Measurements from ENCODE around the gene UIMC1.
"Not testable (repeated sequence)": the region's sequence is repeated elsewhere in the genome, so short reads cannot be mapped to it uniquely, and the experiment has no call there.

DNA sequence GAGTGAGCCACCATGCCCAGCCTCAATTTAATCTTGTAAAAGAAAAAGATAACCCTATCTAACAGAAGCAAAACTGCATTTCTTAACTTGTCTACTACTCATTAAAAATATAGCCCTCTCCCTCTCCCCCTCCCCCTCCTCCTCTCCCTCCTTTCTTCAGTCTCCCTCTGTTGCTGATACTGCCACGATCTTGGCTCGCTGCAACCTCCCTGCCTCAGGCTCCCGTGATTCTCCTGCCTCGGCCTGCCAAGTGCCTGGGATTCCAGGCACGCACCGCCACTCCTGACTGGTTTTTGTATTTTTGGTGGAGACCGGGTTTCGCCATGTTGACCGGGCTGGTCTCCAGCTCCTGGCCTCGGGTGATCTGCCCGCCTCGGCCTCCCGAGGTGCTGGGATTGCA, 23.5 kb downstream of the UIMC1 start:
- TF ChIP-seq, protein P1, sequence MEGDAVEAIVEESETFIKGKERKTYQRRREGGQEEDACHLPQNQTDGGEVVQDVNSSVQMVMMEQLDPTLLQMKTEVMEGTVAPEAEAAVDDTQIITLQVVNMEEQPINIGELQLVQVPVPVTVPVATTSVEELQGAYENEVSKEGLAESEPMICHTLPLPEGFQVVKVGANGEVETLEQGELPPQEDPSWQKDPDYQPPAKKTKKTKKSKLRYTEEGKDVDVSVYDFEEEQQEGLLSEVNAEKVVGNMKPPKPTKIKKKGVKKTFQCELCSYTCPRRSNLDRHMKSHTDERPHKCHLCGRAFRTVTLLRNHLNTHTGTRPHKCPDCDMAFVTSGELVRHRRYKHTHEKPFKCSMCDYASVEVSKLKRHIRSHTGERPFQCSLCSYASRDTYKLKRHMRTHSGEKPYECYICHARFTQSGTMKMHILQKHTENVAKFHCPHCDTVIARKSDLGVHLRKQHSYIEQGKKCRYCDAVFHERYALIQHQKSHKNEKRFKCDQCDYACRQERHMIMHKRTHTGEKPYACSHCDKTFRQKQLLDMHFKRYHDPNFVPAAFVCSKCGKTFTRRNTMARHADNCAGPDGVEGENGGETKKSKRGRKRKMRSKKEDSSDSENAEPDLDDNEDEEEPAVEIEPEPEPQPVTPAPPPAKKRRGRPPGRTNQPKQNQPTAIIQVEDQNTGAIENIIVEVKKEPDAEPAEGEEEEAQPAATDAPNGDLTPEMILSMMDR (IDR thresholded peaks at IDR 0.05 in 4 of 5, conservative IDR thresholded peaks at IDR 0.05 in 1 of 5), result not testable (repeated sequence)
- TF ChIP-seq POLR2A (IDR thresholded peaks at IDR 0.05), result not testable (repeated sequence)

All from gastrocnemius medialis (tissue), 4 donors.